ENCODE measurements around the gene MMADHC. TPM values are rescaled to one million over a fixed set of nuclear protein-coding genes. Genes with fewer than 3 reads are reported as not detected.

MMADHC gene
- polyA plus RNA-seq, 2 of the 4 experiments (the other 2 are of a cell fraction), result 103 to 180 TPM

DNA sequence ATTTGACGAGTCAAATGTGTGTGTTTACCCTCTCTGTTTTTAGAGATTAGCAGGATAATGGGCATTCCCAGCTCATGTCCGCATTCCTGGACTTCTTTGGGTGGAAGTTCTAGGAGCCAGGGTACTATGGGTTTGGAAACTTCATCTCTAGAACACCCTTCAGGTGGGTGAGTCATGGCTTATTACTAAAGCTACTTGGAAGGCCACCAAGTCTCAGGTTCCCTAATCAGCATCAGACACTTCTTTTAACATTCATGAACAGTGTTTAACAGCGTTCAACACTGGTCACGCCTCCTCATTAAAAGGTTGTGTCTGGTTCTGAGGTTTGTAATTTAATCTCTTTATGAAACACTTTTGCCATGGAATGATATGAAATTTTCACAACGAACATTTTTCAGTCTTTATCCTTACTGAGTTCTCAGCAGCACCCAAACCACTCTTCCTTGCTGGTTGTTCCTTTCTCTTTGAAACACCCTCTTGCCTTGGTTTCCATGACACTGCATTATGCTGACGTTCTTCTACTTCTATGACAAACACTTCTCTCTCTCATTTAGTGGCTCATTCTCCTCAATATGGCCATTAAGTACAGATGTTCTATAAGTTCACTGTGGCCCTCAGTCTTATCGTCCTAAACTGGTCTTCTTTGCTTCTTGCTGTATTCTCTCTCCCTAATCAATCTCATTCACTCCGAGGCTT, 49.3 kb downstream of the MMADHC start:
- POLR2A ChIA-PET, result no interaction called here
- DNase-seq (ENCODE audit: low read depth in 1 of 2, low spot score in 1 of 2) (no peak), ATAC-seq (no peak), FAIRE-seq (no peak)
- no peak for TF ChIP-seq KDM1A (IDR thresholded peaks at IDR 0.05; ENCODE audit: low read depth)
- H3K4me3 ChIP-seq, result no peak overlapping the region
- no peaks in the 10 kb centered on the region for H3K9me3 ChIP-seq
- H3K4me2 ChIP-seq, result no peak overlapping the region
- H3K4me1 ChIP-seq, result no peaks in the 10 kb centered on the region
- no peak overlapping the region for H3K27ac ChIP-seq
- WGBS (ENCODE audit: missing lambda C conversion rate), result 3% methylated on average over 8 of the region's 8 CpGs
- CTCF ChIA-PET, result no interaction called here

DNA sequence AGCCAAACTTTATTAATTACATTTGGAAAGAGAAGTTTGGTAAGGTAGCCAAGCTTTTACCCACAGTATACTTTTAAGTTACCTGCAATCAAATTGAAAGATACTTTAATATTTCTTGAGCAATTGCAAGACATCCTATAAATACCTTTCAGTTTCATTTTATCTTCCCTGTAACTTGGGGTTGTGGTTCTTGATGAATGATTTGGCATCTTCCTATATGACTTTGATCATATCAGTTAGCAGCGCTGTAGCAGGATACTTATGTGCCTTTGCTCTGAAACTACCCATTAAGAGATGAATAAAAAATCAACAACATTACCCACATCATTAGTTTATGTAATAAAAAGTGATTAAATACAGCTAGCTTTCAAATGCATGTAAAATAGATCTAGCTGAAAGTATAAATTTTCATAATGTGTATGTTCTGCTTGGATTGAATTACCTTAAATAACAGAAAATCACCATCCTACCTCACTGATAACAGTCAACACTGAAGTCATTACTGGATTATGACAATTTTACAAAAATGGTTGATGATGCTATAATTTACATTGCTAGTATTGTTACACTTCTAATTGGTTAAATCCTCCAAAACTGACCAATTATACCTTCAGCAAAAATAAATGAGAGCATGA, 50.4 kb downstream of the MMADHC start:
- Histone ChIP-seq H3K27ac (no peak overlapping the region), H3K4me2 (no peak overlapping the region), H3K9me3 (no peaks in the 10 kb centered on the region), H3K4me3 (no peak overlapping the region), H3K4me1 (no peaks in the 10 kb centered on the region)
- ATAC-seq, result no peak
- no peak for FAIRE-seq
- POLR2A ChIA-PET, result no interaction called here
- TF ChIP-seq TFCP2L1 (CRISPR knock-in tag; IDR thresholded peaks at IDR 0.05) (no peak), NFE2L2 (conservative IDR thresholded peaks at IDR 0.05; ENCODE audit: low read length) (no peak), CHD4 (IDR thresholded peaks at IDR 0.05; ENCODE audit: borderline replicate concordance) (no peak)
- TF ChIP-seq, protein P1, sequence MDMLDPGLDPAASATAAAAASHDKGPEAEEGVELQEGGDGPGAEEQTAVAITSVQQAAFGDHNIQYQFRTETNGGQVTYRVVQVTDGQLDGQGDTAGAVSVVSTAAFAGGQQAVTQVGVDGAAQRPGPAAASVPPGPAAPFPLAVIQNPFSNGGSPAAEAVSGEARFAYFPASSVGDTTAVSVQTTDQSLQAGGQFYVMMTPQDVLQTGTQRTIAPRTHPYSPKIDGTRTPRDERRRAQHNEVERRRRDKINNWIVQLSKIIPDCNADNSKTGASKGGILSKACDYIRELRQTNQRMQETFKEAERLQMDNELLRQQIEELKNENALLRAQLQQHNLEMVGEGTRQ (IDR thresholded peaks at IDR 0.05), result no peak
- TF ChIP-seq, protein P2, sequence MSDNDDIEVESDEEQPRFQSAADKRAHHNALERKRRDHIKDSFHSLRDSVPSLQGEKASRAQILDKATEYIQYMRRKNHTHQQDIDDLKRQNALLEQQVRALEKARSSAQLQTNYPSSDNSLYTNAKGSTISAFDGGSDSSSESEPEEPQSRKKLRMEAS (IDR thresholded peaks at IDR 0.05), result no peak
- TF ChIP-seq, protein P3, sequence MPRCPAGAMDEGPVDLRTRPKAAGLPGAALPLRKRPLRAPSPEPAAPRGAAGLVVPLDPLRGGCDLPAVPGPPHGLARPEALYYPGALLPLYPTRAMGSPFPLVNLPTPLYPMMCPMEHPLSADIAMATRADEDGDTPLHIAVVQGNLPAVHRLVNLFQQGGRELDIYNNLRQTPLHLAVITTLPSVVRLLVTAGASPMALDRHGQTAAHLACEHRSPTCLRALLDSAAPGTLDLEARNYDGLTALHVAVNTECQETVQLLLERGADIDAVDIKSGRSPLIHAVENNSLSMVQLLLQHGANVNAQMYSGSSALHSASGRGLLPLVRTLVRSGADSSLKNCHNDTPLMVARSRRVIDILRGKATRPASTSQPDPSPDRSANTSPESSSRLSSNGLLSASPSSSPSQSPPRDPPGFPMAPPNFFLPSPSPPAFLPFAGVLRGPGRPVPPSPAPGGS (IDR thresholded peaks at IDR 0.05), result no peak
- DNase-seq (ENCODE audit: low read depth in 1 of 2, low spot score in 1 of 2), result no peak
- CTCF ChIA-PET, result no interaction called here
- WGBS (ENCODE audit: missing lambda C conversion rate), result 20% methylated on average over 1 of the region's 1 CpG

DNA sequence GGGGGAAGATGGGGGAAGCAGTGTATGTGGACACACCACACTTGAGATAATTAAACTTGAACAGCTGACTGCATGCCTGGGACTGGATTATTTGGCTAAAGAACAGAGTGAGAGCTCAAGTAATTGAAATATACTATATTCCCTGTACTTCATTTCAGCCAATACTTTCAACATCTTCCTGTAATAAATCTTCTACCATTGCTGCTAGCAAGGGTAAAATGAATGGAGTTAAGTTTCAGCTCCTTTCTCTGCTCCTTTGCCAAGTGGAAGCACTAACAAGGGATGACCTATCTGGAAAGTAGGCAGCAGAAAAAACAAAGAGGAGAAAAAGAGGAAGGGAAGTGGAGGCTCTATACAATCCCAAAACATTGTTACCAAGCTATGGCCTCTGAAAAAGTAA, 50.9 kb downstream of the MMADHC start:
- H3K4me3 ChIP-seq, result no peak overlapping the region
- no peak for DNase-seq (ENCODE audit: low read depth in 1 of 2, low spot score in 1 of 2)
- ChIA-PET POLR2A (no interaction called here), CTCF (no interaction called here)
- no peak for TF ChIP-seq RNF2 (IDR thresholded peaks at IDR 0.05; ENCODE audit: borderline replicate concordance, low read depth)
- no peak for ATAC-seq
- H3K4me1 ChIP-seq, result no peaks in the 10 kb centered on the region
- no peak for FAIRE-seq
- no peaks in the 10 kb centered on the region for H3K9me3 ChIP-seq
- H3K27ac ChIP-seq, result no peak overlapping the region
- H3K4me2 ChIP-seq, result no peak overlapping the region

DNA sequence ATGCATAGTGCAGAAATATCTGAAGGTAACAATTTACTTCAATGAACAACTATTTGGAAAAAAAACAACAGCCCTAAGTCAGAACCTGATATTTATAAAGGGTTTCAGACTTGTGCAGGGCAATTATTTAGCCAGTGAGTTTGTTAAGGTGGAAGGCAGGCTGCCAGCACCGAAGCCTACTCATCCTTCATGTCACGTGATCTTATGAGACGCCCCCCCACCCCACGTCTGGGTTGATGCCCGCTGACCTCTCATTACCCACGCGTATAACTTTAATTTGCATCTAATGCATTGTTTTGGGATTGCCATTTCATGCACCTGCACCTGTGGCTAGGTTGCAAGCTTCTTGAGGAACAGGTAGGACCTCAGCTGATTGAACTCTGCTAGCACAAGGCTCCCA, 52.9 kb downstream of the MMADHC start:
- TF ChIP-seq, protein P1 (IDR thresholded peaks at IDR 0.05), result peak; percentile 20; the same call in 1 of the 2 replicates
- TF ChIP-seq EP300 (IDR thresholded peaks at IDR 0.05), result no peak
- H3K4me1 ChIP-seq, result no peaks in the 10 kb centered on the region
- H3K4me3 ChIP-seq, result no peak overlapping the region
- ChIA-PET POLR2A (no interaction called here), CTCF (no interaction called here)
- WGBS (ENCODE audit: missing lambda C conversion rate), result 16% methylated on average over 7 of the region's 7 CpGs
- no peak for DNase-seq (ENCODE audit: low read depth in 1 of 2, low spot score in 1 of 2)
- no peak for FAIRE-seq
- H3K4me2 ChIP-seq, result no peak overlapping the region
- H3K27ac ChIP-seq, result no peak overlapping the region
- ATAC-seq, result no peak
- no peaks in the 10 kb centered on the region for H3K9me3 ChIP-seq

DNA sequence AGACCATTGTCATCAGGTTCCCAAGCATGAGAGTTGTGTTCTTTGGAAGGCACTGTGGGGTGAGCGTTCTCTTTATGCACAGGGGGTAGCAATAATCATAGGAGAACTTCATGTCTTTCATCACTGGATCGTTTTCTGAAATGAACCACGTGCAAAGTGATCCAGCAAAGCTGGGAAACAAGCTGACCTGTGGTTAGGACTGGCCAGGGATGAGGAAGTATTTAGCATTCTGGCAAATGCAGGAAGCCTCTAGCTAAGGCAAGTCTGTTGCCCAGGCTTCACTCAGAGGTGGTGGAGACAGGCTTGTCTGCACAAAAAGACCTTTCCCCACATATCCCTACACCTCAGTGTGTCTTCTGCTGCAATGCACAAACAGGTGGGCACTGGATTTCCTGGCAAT, 58.6 kb downstream of the MMADHC start:
- FAIRE-seq (no peak), ATAC-seq (no peak), DNase-seq (ENCODE audit: low read depth in 1 of 2, low spot score in 1 of 2) (no peak)
- Histone ChIP-seq H3K27ac (no peak overlapping the region), H3K4me1 (no peaks in the 10 kb centered on the region), H3K4me3 (no peak overlapping the region), H3K9me3 (no peaks in the 10 kb centered on the region), H3K4me2 (no peak overlapping the region)
- WGBS (ENCODE audit: missing lambda C conversion rate), result 0% methylated on average over 3 of the region's 3 CpGs
- POLR2A ChIA-PET, result no interaction called here
- CTCF ChIA-PET, result interaction anchor here (1.0 kb wide), 1 partner anchor 14 kb away, joined by 3 read pairs; no protein-coding TSS in a partner anchor
- TF ChIP-seq ZSCAN20 (CRISPR knock-in tag; IDR thresholded peaks at IDR 0.05), result no peak
- TF ChIP-seq RNF2 (IDR thresholded peaks at IDR 0.05; ENCODE audit: borderline replicate concordance, low read depth), result no peak
- TF ChIP-seq, protein P4, sequence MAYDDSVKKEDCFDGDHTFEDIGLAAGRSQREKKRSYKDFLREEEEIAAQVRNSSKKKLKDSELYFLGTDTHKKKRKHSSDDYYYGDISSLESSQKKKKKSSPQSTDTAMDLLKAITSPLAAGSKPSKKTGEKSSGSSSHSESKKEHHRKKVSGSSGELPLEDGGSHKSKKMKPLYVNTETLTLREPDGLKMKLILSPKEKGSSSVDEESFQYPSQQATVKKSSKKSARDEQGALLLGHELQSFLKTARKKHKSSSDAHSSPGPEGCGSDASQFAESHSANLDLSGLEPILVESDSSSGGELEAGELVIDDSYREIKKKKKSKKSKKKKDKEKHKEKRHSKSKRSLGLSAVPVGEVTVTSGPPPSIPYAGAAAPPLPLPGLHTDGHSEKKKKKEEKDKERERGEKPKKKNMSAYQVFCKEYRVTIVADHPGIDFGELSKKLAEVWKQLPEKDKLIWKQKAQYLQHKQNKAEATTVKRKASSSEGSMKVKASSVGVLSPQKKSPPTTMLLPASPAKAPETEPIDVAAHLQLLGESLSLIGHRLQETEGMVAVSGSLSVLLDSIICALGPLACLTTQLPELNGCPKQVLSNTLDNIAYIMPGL (CRISPR knock-in tag; IDR thresholded peaks at IDR 0.05; ENCODE audit: borderline replicate concordance), result no peak
- no peak for TF ChIP-seq EHF (CRISPR knock-in tag; IDR thresholded peaks at IDR 0.05)
- no peak for TF ChIP-seq TP53 (CRISPR knock-in tag; IDR thresholded peaks at IDR 0.05)
- TF ChIP-seq, protein P5, sequence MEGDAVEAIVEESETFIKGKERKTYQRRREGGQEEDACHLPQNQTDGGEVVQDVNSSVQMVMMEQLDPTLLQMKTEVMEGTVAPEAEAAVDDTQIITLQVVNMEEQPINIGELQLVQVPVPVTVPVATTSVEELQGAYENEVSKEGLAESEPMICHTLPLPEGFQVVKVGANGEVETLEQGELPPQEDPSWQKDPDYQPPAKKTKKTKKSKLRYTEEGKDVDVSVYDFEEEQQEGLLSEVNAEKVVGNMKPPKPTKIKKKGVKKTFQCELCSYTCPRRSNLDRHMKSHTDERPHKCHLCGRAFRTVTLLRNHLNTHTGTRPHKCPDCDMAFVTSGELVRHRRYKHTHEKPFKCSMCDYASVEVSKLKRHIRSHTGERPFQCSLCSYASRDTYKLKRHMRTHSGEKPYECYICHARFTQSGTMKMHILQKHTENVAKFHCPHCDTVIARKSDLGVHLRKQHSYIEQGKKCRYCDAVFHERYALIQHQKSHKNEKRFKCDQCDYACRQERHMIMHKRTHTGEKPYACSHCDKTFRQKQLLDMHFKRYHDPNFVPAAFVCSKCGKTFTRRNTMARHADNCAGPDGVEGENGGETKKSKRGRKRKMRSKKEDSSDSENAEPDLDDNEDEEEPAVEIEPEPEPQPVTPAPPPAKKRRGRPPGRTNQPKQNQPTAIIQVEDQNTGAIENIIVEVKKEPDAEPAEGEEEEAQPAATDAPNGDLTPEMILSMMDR (IDR thresholded peaks at IDR 0.05), result no peak
- TF ChIP-seq, protein P6, sequence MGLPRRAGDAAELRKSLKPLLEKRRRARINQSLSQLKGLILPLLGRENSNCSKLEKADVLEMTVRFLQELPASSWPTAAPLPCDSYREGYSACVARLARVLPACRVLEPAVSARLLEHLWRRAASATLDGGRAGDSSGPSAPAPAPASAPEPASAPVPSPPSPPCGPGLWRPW (IDR thresholded peaks at IDR 0.05), result no peak
- no peak for TF ChIP-seq RARB (CRISPR knock-in tag; IDR thresholded peaks at IDR 0.05)
- no peak for TF ChIP-seq RFX5 (IDR thresholded peaks at IDR 0.05)
- no peak for TF ChIP-seq JUN (IDR thresholded peaks at IDR 0.05)
